RPMI7951 (cell line): ENCODE data around the gene CDH15. TPM values are rescaled to one million over a fixed set of nuclear protein-coding genes. Genes with fewer than 3 reads are reported as not detected.

Experiments used
- DNase-seq: peaks from one replicate; pipeline ENCODE4 v3.0.0-alpha.2; 2012; ENCODE audit warnings: low read depth
- total RNA-seq: library from RNA; depleted of rRNA; stranded (reverse); fragments of >200 nt; shearing (Covaris generic); gene quantifications from 2 replicates; pipeline ENCODE4 v1.2.3, GENCODE V29; 2014; rRNA removed

The CDH15 gene
- 0.36 and 0.59 TPM in 2 replicates for total RNA-seq

GRCh38 chr16:89171216-89172170, at the start of gene CDH15:
CDH15 (plus strand) TSS chr16:89171748; CDS start chr16:89171832, 84 bp downstream.
- DNase-seq: peak; percentile 86

- DNase-seq: no peak
These were observed 49.2 kb upstream of the CDH15 start for GRCh38 chr16:89122322-89122851.

- no peak for DNase-seq
These were observed 48.3 kb upstream of the CDH15 start for GRCh38 chr16:89123001-89123830.

DNA sequence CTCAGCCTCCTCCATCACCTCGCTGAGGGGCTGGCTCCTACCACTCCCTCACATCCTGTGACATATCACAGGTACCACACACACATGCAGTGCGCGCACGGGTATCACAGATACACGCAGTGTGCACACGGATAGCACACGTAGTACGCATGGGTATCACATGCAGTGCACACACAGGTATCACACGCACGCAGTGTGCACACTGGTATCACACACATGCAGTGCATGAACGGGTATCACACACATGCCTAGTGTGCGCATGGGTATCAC, 47.8 kb upstream of the CDH15 start:
- no peak for DNase-seq

- no peak for DNase-seq
These were observed 42.2 kb upstream of the CDH15 start for GRCh38 chr16:89129378-89129777.

DNA sequence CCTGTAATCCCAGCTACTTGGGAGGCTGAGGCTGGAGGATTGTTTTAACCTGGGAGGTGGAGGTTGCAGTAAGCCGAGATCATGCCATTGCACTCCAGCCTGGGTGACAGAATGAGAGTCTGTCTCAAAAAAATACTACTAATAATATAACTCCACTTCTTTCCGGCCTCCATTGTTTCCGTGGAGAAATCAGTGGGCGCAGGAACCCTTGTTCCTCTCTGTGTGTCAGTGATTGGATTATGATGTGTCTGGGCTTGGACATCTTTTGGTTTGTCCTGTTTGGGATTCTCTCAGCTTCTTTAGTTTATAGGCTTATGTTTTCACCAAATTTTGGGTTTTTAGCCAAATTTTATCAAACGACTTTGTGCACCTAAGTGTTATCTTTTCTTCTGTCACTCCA, 41.1 kb upstream of the CDH15 start:
- DNase-seq: no peak

DNA sequence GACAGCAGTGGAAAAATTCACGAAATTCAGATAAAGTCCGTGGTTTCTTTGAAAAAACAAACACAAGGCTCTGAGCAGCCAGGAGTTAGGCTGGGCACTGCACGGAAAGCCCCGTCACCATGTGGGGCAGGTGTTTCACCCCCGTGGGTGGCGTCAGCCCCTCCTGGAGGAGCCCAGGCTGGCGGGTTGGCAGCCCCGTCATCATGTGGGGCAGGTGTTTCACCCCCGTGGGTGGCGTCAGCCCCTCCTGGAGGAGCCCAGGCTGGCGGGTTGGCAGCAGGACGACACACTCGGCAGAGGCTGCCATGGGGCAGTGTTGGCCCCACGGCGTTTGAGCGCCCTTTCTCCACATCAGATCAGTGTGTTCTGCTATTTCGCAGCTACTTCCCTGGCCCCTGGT, 39.8 kb upstream of the CDH15 start:
- DNase-seq: no peak

GRCh38 chr16:89132194-89133005, 39.1 kb upstream of the CDH15 start:
- DNase-seq: no peak

GRCh38 chr16:89133457-89134127, 38.0 kb upstream of the CDH15 start:
- DNase-seq: no peak

- DNase-seq: no peak
These were observed 37.3 kb upstream of the CDH15 start for GRCh38 chr16:89134269-89134668.

- no peak for DNase-seq
These were observed 36.4 kb upstream of the CDH15 start for GRCh38 chr16:89135166-89135565.

DNA sequence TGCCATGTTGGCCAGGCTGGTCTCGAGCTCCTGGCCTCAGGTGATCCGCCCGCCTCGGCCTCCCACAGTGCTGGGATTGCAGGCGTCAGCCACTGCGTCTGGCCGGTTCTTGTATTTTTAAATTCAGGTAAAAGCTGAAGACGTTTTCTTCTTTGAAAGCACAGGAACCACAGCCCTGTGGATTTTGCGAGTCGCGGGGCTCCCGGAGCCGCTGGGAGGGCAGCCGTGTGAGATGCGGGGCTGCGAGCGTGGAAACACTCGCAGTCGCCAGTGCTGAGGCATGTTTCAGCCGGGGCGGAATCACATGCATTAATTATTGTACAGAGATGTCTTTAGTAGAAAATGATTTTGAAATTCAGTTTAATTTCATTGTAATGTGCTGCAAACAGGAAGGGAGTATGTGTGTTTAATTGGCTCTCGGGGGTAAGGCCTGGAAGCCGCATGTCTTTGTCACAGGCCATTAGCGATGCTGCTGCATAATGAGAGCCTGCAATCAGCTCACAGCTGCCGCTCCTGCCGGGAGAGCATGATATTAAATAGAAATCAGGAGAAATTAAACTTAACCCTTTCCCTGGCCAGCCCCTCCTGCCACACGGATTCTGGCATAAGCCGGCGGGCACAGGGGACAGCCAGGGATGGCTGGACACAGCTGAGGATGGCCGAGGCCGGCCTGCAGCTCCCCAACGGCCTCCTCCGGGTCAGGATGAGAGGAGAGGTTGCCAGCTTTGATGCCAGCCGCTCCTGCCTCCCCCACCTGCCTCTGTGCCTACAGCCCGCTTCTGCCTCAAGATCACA, 35.4 kb upstream of the CDH15 start:
- no peak for DNase-seq

- DNase-seq: no peak
These were observed 34.6 kb upstream of the CDH15 start for GRCh38 chr16:89136931-89137330.

DNA sequence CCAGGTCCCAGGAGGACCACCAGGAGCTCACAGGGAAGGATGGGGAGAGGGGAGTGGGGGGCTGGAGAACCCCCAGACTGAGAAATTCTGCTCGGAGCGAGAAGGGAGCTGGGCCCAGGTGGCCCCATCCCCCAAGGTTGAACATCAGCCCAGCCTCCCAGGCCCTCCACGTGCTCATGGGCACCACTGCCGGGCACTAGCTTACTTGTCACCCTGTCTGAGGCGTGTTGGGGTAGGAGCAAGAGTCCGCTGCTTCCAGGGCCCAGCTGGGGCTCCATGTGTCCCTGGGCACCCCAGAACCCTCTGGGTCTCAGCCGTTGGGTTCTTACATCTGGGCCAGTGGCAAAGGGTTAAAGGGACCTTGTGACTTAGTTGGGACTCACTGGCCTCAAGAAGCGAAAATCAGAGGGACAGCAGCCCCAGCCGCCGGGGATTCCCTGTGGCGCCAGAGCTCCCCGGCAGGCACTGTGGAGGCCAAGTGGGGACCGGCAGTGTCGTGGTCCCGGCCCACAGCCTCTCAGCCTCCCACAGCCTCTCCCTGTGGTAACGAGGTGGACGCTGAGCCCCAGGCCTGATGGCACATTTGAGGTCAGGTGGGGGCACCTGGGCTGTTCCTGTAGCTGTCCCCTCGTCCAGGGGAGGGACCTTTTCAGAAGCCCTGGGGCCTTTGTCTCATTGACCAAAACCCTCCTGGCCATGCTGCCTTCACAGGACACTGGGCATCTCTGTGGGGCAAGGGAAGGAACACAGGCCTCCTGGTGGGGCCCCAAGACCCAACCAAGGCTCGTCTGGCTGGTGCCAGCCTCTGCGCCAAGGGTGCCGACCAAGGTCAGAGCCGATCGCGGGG, 33.7 kb upstream of the CDH15 start:
- DNase-seq: no peak

GRCh38 chr16:89138513-89138795, 33.1 kb upstream of the CDH15 start:
- DNase-seq: no peak

DNA sequence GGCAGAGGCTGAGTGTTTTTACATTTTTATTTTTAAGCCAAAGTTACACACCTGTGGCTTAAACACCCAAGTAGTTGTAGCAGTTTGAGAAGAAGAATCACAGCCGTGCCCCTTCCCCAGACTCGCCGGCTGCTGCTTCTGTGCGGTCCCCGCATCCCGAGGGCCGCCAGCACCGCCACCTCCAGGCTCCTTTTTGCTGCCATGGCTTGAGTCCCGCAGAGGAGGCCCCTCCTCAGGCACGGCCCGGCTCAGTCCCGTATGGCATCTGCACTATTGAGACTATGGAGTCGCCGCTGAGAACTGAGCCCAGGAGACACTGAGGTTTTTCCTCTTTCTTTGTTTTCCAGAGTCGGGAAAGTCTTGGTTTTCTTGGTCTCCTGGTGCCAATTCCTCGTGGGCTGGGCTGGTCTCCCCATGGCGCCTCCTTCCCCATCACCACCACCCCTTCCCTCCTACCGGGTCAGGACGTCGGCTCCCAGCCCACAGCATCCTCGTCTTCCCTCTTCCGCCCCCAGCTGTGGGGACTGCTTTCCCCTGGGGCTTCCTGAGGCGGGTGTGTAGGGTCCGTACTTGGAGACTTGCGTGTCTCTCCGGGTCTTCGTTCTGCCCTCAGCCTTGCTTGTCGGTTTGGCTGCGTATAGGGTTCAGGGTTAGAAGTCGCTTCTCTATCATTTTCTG, 32.6 kb upstream of the CDH15 start:
- no peak for DNase-seq

- no peak for DNase-seq
These were observed 31.6 kb upstream of the CDH15 start for GRCh38 chr16:89139907-89140361.

DNA sequence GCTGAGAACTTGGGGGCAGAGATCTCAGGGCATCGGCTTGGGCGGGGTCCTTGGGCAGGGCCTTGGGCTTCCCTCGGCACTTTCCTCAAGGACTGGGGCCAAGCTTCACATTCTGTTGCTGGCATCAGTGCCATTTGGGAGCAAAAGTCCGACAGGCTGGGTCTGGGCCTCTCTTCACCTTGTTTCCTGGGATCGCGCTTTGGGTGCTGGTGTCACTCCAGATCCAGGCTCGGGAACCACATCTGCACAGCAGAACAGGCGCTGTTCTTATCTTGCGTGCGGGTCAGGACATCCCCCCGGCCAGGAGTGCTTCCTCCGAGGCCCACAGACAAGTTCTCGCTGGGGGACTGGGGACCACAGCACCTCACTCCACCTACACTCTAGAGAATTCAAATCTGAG, 31.1 kb upstream of the CDH15 start:
- no peak for DNase-seq
